ENCODE results near the gene CNOT10.

CNOT10 gene

DNA sequence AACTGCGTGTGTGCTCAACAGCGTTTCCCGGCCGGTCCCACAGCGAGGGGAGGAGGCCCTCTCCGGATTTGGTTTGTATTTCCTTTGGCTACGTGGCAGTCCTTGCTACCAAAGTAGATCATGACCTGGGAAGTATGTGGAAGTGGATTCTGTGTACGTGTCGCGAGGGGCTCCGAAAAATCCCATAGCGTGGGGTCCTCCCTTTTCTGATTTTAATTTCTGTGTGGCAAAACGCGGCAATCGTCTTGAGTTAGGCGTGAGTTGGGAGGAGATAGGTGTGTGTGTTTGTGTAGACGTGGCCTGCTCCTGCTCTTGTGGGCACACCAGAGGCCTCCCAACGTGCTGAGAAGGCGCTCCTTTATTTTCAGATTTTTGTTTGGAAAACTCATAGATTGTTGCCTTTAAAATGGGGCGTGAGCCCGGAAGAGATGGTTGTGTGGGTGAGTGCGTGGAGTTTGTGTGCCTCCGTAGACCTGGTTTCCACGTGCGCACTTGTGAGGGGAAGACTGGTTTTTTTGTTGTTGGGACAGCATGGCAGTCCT lies 134.1 kb downstream of the CNOT10 start:
- peak; percentile 77 for DNase-seq

GRCh38 chr3:32819551-32820348 lies 134.8 kb downstream of the CNOT10 start:
- peak; percentile 72 for DNase-seq

GRCh38 chr3:32820430-32820829 lies 135.4 kb downstream of the CNOT10 start:
- DNase-seq, result peak; percentile 13

- peak; percentile 39 for DNase-seq
Measured at GRCh38 chr3:32820971-32821685, 136.1 kb downstream of the CNOT10 start.

DNA sequence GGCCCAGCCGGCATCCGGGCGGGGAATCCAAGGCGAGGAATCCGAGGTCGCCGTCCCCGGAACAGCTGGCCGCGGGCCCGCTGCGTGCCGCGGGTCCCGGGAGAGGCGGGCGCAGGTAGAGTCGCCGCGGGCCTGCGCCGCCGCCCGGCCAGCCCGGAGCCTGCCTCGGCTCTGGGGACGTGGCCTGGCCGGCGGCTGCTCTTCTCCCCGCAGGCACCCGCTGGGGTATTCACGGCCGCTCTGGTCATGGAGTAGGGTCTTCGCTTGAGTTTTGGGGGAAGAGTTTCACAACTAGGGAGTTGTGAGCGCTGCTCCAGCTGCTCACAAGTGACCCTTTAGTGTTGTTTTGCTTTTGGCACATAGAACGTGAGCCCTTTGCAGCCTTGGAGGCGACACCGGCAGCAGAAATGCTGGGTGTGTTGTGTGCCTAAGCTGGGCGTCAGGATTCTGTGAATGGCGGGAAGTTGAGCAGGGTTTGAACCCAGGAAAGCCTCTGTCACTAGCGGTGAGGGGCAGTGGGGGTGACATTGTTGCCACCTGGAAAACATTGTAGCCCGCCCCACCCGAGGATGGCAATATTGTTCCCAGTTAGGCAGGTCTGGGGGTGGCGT lies 136.8 kb downstream of the CNOT10 start:
- DNase-seq, result peak; percentile 61

GRCh38 chr3:32822609-32823498 lies 137.9 kb downstream of the CNOT10 start:
- DNase-seq, result no peak

All from retina (tissue), 1 donor.